HCT116 (cell line): Measurements from ENCODE around the gene CHKA.
"Not testable (repeated sequence)": the region's sequence is repeated elsewhere in the genome, so short reads cannot be mapped to it uniquely, and the experiment has no call there.

Source experiments
- EGR1 ChIP-seq: IDR thresholded peaks from 2 replicates; pipeline ENCODE4 v1.6.1; 2012; ENCODE audit warnings: low read depth
- MAX ChIP-seq: IDR thresholded peaks from 2 replicates; pipeline ENCODE4 v1.6.1; 2012
- TF ChIP-seq, protein P1 (sequence below): IDR thresholded peaks from 2 replicates; pipeline ENCODE4 v1.6.1; 2012; ENCODE audit warnings: low read depth
- TF ChIP-seq, protein P2 (sequence below), 3 experiments: fragments of 200-600 bp in 1 of 3; sonication (generic) in 1 of 3; IDR thresholded peaks in 2 of 3; conservative IDR thresholded peaks in 1 of 3; 2 replicates each; pipeline ENCODE4 v1.5.1; 2012 to 2017; ENCODE audit warnings: low read depth in 2 of 3, low read length in 2 of 3, antibody characterized with exemption in 1 of 3, borderline replicate concordance in 1 of 3, control low read depth in 1 of 3, mild to moderate bottlenecking in 1 of 3, mixed read lengths in 1 of 3, mixed run types in 1 of 3, moderate library complexity in 1 of 3; ENCODE audit not compliant: insufficient read depth in 1 of 3

DNA sequence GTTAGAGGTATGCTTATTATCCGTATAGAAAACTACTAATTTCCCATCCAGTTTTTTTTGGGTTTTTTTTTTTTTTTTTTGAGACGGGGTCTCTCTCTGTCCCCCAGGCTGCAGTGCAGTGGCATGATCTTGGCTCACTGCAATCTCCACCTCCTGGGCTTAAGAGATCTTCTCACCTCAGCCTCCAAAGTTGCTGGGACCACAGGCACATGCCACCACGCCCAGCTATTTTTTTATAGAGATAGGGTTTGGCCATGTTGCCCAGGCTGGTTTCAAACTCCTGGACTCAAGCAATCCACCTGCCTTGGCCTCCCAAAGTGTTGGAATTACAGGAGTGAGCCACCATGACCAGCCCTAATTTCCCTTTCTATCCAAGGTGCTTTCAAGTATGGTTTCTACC, 28.2 kb downstream of the CHKA start:
- TF ChIP-seq, protein P1, sequence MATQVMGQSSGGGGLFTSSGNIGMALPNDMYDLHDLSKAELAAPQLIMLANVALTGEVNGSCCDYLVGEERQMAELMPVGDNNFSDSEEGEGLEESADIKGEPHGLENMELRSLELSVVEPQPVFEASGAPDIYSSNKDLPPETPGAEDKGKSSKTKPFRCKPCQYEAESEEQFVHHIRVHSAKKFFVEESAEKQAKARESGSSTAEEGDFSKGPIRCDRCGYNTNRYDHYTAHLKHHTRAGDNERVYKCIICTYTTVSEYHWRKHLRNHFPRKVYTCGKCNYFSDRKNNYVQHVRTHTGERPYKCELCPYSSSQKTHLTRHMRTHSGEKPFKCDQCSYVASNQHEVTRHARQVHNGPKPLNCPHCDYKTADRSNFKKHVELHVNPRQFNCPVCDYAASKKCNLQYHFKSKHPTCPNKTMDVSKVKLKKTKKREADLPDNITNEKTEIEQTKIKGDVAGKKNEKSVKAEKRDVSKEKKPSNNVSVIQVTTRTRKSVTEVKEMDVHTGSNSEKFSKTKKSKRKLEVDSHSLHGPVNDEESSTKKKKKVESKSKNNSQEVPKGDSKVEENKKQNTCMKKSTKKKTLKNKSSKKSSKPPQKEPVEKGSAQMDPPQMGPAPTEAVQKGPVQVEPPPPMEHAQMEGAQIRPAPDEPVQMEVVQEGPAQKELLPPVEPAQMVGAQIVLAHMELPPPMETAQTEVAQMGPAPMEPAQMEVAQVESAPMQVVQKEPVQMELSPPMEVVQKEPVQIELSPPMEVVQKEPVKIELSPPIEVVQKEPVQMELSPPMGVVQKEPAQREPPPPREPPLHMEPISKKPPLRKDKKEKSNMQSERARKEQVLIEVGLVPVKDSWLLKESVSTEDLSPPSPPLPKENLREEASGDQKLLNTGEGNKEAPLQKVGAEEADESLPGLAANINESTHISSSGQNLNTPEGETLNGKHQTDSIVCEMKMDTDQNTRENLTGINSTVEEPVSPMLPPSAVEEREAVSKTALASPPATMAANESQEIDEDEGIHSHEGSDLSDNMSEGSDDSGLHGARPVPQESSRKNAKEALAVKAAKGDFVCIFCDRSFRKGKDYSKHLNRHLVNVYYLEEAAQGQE: not testable (repeated sequence)
- TF ChIP-seq, protein P2, sequence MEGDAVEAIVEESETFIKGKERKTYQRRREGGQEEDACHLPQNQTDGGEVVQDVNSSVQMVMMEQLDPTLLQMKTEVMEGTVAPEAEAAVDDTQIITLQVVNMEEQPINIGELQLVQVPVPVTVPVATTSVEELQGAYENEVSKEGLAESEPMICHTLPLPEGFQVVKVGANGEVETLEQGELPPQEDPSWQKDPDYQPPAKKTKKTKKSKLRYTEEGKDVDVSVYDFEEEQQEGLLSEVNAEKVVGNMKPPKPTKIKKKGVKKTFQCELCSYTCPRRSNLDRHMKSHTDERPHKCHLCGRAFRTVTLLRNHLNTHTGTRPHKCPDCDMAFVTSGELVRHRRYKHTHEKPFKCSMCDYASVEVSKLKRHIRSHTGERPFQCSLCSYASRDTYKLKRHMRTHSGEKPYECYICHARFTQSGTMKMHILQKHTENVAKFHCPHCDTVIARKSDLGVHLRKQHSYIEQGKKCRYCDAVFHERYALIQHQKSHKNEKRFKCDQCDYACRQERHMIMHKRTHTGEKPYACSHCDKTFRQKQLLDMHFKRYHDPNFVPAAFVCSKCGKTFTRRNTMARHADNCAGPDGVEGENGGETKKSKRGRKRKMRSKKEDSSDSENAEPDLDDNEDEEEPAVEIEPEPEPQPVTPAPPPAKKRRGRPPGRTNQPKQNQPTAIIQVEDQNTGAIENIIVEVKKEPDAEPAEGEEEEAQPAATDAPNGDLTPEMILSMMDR (IDR thresholded peaks at IDR 0.05 in 2 of 3, conservative IDR thresholded peaks at IDR 0.05 in 1 of 3; ENCODE audit: borderline replicate concordance in 1 of 3, insufficient read depth in 1 of 3, low read depth in 2 of 3, low read length in 2 of 3): not testable (repeated sequence)
- TF ChIP-seq MAX, EGR1: not testable (repeated sequence)
